Measurements from ENCODE around the gene CYB5B. TPM values are rescaled to one million over a fixed set of nuclear protein-coding genes. Genes with fewer than 3 reads are reported as not detected.
"Not testable (repeated sequence)": the region's sequence is repeated elsewhere in the genome, so short reads cannot be mapped to it uniquely, and the experiment has no call there.

CYB5B gene
- total and polyA plus RNA-seq, 2 experiments from 2014 or later: 47.1 to 115 TPM

DNA sequence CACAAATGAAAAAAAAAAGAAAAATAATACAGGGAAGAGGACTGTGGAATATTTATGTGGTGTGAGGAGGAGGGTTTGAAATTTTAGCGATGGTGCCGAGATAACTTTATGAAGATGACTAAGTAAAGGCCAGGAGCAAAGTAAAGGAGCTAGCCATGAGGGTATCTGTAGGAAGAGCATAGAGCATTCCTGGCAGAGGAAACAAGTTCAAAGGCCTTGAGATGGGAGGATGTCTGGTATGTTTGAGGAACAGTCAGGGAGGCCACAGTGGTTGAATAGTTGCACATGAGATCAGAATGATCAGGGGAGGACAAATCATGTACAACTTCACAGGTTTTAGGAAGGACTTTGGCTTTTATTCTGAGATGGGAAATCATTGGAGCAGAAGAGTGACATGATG lies 4.2 kb downstream of the CYB5B start:
- Histone ChIP-seq H3F3A (ENCODE audit: insufficient read depth) (no peaks in the 10 kb centered on the region), H3K27ac (no peak overlapping the region), H3K36me3 (ENCODE audit: low read depth) (peaks cover 39% of the 10 kb centered on the region; the same call in 1 of the 2 replicates), H3K4me2 (ENCODE audit: unreplicated experiment) (no peak overlapping the region), H3K9ac (no peak overlapping the region), H3K27me3 (replicated peaks; ENCODE audit: insufficient read depth) (no peaks in the 10 kb centered on the region), H3K9me2 (ENCODE audit: insufficient read depth) (no peaks in the 10 kb centered on the region), H2AFZ (no peak overlapping the region), H3K79me2 (ENCODE audit: insufficient read depth) (peaks cover 96% of the 10 kb centered on the region), H3K4me1 (ENCODE audit: insufficient read depth) (peaks cover 5% of the 10 kb centered on the region), H3K9me3 (ENCODE audit: low read depth) (no peaks in the 10 kb centered on the region), H3K4me3 (no peak overlapping the region), H4K20me1 (ENCODE audit: insufficient read depth) (no peaks in the 10 kb centered on the region)
- TF ChIP-seq EZH2phosphoT487 (IDR thresholded peaks at IDR 0.05; ENCODE audit: insufficient read depth, low read depth) (no peak), EZH2 (IDR thresholded peaks at IDR 0.05; ENCODE audit: insufficient read depth, poor library complexity, severe bottlenecking) (no peak)
- DNase-seq: no peak
- 98 to 100% methylated on average over 2 of the region's 2 CpGs for WGBS, 2 experiments (ENCODE audit: low coverage in 1 of 2, low lambda C conversion rate in 2 of 2, missing lambda C conversion rate in 2 of 2)
- in situ Hi-C loops (cut with MboI): no loop called here

GRCh38 chr16:69429058-69429640 lies 4.7 kb downstream of the CYB5B start:
- H4K20me1 ChIP-seq (ENCODE audit: insufficient read depth); H3K27me3 ChIP-seq (replicated peaks; ENCODE audit: insufficient read depth); H3F3A ChIP-seq (ENCODE audit: insufficient read depth); H2AFZ ChIP-seq; DNase-seq; H3K9me3 ChIP-seq (ENCODE audit: low read depth); H3K9me2 ChIP-seq (ENCODE audit: insufficient read depth); H3K9ac ChIP-seq; H3K4me1 ChIP-seq (ENCODE audit: insufficient read depth); H3K4me2 ChIP-seq (ENCODE audit: unreplicated experiment); H3K27ac ChIP-seq; in situ Hi-C loops (cut with MboI); H3K4me3 ChIP-seq: not testable (repeated sequence)
- peaks cover 99% of the 10 kb centered on the region for H3K79me2 ChIP-seq (ENCODE audit: insufficient read depth)
- 98 to 100% methylated on average over 7 of the region's 7 CpGs for WGBS, 2 experiments (ENCODE audit: low coverage in 1 of 2, low lambda C conversion rate in 2 of 2, missing lambda C conversion rate in 2 of 2)
- H3K36me3 ChIP-seq (ENCODE audit: low read depth): peaks cover 39% of the 10 kb centered on the region; the same call in 1 of the 2 replicates

GRCh38 chr16:69431948-69432468 lies 7.6 kb downstream of the CYB5B start:
- 91% methylated on average over 2 of the region's 2 CpGs for WGBS, 2 experiments (ENCODE audit: low coverage in 1 of 2, low lambda C conversion rate in 2 of 2, missing lambda C conversion rate in 2 of 2)
- no peaks in the 10 kb centered on the region for H3K4me1 ChIP-seq (ENCODE audit: insufficient read depth)

GRCh38 chr16:69434066-69434465 lies 9.6 kb downstream of the CYB5B start:
- peaks cover 27% of the 10 kb centered on the region; the same call in 1 of the 2 replicates for H3K36me3 ChIP-seq (ENCODE audit: low read depth)

More at GRCh38 chr16:69431948-69432468, 7.6 kb downstream of the CYB5B start:
- Histone ChIP-seq H3K4me3 (no peak overlapping the region), H3K27me3 (replicated peaks; ENCODE audit: insufficient read depth) (no peaks in the 10 kb centered on the region), H3K9ac (no peak overlapping the region), H2AFZ (no peak overlapping the region), H3K27ac (no peak overlapping the region), H3K9me2 (ENCODE audit: insufficient read depth) (no peaks in the 10 kb centered on the region), H3F3A (ENCODE audit: insufficient read depth) (no peaks in the 10 kb centered on the region), H3K36me3 (ENCODE audit: low read depth) (peaks cover 39% of the 10 kb centered on the region; the same call in 1 of the 2 replicates), H4K20me1 (ENCODE audit: insufficient read depth) (no peaks in the 10 kb centered on the region), H3K79me2 (ENCODE audit: insufficient read depth) (peaks cover 100% of the 10 kb centered on the region), H3K9me3 (ENCODE audit: low read depth) (no peaks in the 10 kb centered on the region), H3K4me2 (ENCODE audit: unreplicated experiment) (no peak overlapping the region)
- in situ Hi-C loops (cut with MboI): no loop called here
- TF ChIP-seq EZH2 (IDR thresholded peaks at IDR 0.05; ENCODE audit: insufficient read depth, poor library complexity, severe bottlenecking) (no peak), EZH2phosphoT487 (IDR thresholded peaks at IDR 0.05; ENCODE audit: insufficient read depth, low read depth) (no peak)
- DNase-seq: no peak

More at GRCh38 chr16:69434066-69434465, 9.6 kb downstream of the CYB5B start:
- Histone ChIP-seq H2AFZ (no peak overlapping the region), H3K4me2 (ENCODE audit: unreplicated experiment) (no peak overlapping the region), H3K4me3 (no peak overlapping the region), H3K79me2 (ENCODE audit: insufficient read depth) (peaks cover 100% of the 10 kb centered on the region), H3F3A (ENCODE audit: insufficient read depth) (no peaks in the 10 kb centered on the region), H3K27me3 (replicated peaks; ENCODE audit: insufficient read depth) (no peaks in the 10 kb centered on the region), H3K4me1 (ENCODE audit: insufficient read depth) (no peaks in the 10 kb centered on the region), H3K9me2 (ENCODE audit: insufficient read depth) (no peaks in the 10 kb centered on the region), H4K20me1 (ENCODE audit: insufficient read depth) (no peaks in the 10 kb centered on the region), H3K9me3 (ENCODE audit: low read depth) (no peaks in the 10 kb centered on the region), H3K9ac (no peak overlapping the region), H3K27ac (no peak overlapping the region)
- TF ChIP-seq EZH2phosphoT487 (IDR thresholded peaks at IDR 0.05; ENCODE audit: insufficient read depth, low read depth) (no peak), EZH2 (IDR thresholded peaks at IDR 0.05; ENCODE audit: insufficient read depth, poor library complexity, severe bottlenecking) (no peak)
- DNase-seq: no peak
- 94 to 95% methylated on average over 1 of the region's 1 CpG for WGBS, 2 experiments (ENCODE audit: low coverage in 1 of 2, low lambda C conversion rate in 2 of 2, missing lambda C conversion rate in 2 of 2)
- in situ Hi-C loops (cut with MboI): no loop called here
